Osteoblast (primary cell): ENCODE data around the gene PPP2R5B. TPM values are rescaled to one million over a fixed set of nuclear protein-coding genes. Genes with fewer than 3 reads are reported as not detected.
A peak's percentile ranks its signal among the peaks of the same experiment; 100 is the strongest.

Experiments
- DNase-seq: peaks from one replicate; pipeline ENCODE4 v3.0.0; 2011; ENCODE audit warnings: low spot score, mixed read lengths; ENCODE audit not compliant: insufficient read length; ENCODE audit errors: missing footprints
- H2AFZ ChIP-seq: 2 replicates; pipeline ENCODE4 v1.6.0; 2011; ENCODE audit warnings: mild to moderate bottlenecking, low read length
- H3K27ac ChIP-seq: 2 replicates; pipeline ENCODE4 v1.5.1; 2011; ENCODE audit warnings: mild to moderate bottlenecking, low read depth, low read length, moderate library complexity
- H3K27me3 ChIP-seq: 2 replicates; pipeline ENCODE4 v1.6.0; 2012; ENCODE audit warnings: mild to moderate bottlenecking, control low read depth, inconsistent platforms, low read length, moderate library complexity; ENCODE audit not compliant: insufficient read depth
- H3K36me3 ChIP-seq: 2 replicates; pipeline ENCODE4 v1.5.1; 2011; ENCODE audit warnings: mild to moderate bottlenecking, low read length, control low read depth, moderate library complexity; ENCODE audit not compliant: insufficient read depth
- H3K4me1 ChIP-seq: 2 replicates; pipeline ENCODE4 v1.5.1; 2011; ENCODE audit warnings: mild to moderate bottlenecking, low read length, control low read depth, moderate library complexity; ENCODE audit not compliant: insufficient read depth
- H3K4me2 ChIP-seq: 2 replicates; pipeline ENCODE4 v1.6.0; 2011; ENCODE audit warnings: mild to moderate bottlenecking, low read length; ENCODE audit not compliant: insufficient read depth
- H3K4me3 ChIP-seq: fragments of 200-600 bp; sonication (generic); 3 replicates; pipeline ENCODE4 v1.5.1; 2012; ENCODE audit warnings: mild to moderate bottlenecking, low read length, inconsistent platforms; ENCODE audit not compliant: insufficient read depth
- H3K79me2 ChIP-seq: 2 replicates; pipeline ENCODE4 v1.6.0; 2012; ENCODE audit warnings: mild to moderate bottlenecking, low read length, control low read depth, inconsistent platforms; ENCODE audit not compliant: insufficient read depth
- H3K9me3 ChIP-seq: 2 replicates; pipeline ENCODE4 v1.5.1; 2011; ENCODE audit warnings: low read depth, low read length, control low read depth
- H4K20me1 ChIP-seq: 2 replicates; pipeline ENCODE4 v1.6.0; 2012; ENCODE audit warnings: mild to moderate bottlenecking, low read length, control low read depth; ENCODE audit not compliant: insufficient read depth
- CTCF ChIP-seq: IDR thresholded peaks from 2 replicates; pipeline ENCODE4 v1.5.1; 2011; ENCODE audit warnings: mild to moderate bottlenecking, low read depth, low read length, moderate library complexity; ENCODE audit errors: extremely low read depth
- total RNA-seq: library from RNA; depleted of rRNA; stranded (reverse); fragments of >200 nt; gene quantifications from 2 replicates; pipeline ENCODE4 v1.2.3, GENCODE V29; 2012

Gene PPP2R5B
- total RNA-seq, 1 donor, result 6.2 TPM

DNA sequence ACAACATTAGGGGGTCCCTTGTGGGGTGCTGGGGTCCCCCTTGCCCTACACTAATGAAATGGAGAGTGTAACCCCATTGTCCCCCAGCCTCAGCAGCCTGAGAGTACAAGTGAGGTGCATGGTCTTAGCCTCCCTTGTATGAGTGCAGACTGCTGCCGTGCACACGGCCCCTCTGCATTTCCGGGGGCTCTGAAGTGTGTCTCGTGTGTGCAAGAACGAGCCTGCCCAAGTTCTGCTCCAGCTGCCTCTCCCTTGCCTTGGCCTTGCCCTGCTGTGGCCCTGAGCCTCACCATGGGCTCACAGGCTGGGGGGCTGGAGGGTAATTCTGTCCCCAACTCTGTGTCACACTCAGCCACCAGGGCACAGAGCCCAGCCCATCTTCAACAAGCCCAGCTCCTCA is 40.9 kb upstream of the PPP2R5B start:
- TF ChIP-seq CTCF, result no peak
- H3K4me3 ChIP-seq, result no peak overlapping the region
- H2AFZ ChIP-seq, result no peak overlapping the region
- H3K27me3 ChIP-seq, result no peaks in the 10 kb centered on the region
- no peak overlapping the region for H3K27ac ChIP-seq
- no peak overlapping the region for H3K4me2 ChIP-seq
- no peaks in the 10 kb centered on the region for H3K36me3 ChIP-seq
- H3K9me3 ChIP-seq, result no peaks in the 10 kb centered on the region
- peaks cover 30% of the 10 kb centered on the region for H3K4me1 ChIP-seq
- no peaks in the 10 kb centered on the region for H4K20me1 ChIP-seq
- H3K79me2 ChIP-seq, result no peaks in the 10 kb centered on the region
- no peak for DNase-seq

- Histone ChIP-seq H3K9me3 (no peaks in the 10 kb centered on the region), H3K79me2 (no peaks in the 10 kb centered on the region), H3K4me3 (no peak overlapping the region), H4K20me1 (no peaks in the 10 kb centered on the region), H3K4me1 (peaks cover 28% of the 10 kb centered on the region), H3K4me2 (no peak overlapping the region), H3K36me3 (no peaks in the 10 kb centered on the region), H3K27ac (no peak overlapping the region), H3K27me3 (no peaks in the 10 kb centered on the region), H2AFZ (no peak overlapping the region)
- no peak for TF ChIP-seq CTCF
- no peak for DNase-seq
Observed at GRCh38 chr11:64884019-64884418, 40.5 kb upstream of the PPP2R5B start.

- no peaks in the 10 kb centered on the region for H3K9me3 ChIP-seq
- H2AFZ ChIP-seq, result no peak overlapping the region
- no peak overlapping the region for H3K4me3 ChIP-seq
- DNase-seq, result peak; percentile 96
- H3K27me3 ChIP-seq, result no peaks in the 10 kb centered on the region
- H4K20me1 ChIP-seq, result no peaks in the 10 kb centered on the region
- H3K4me2 ChIP-seq, result peak overlapping the region; percentile 5
- H3K79me2 ChIP-seq, result no peaks in the 10 kb centered on the region
- no peak for TF ChIP-seq CTCF
- peaks cover 13% of the 10 kb centered on the region for H3K4me1 ChIP-seq
- H3K36me3 ChIP-seq, result no peaks in the 10 kb centered on the region
- peak overlapping the region; percentile 80 for H3K27ac ChIP-seq
Observed at GRCh38 chr11:64885367-64886286, 38.9 kb upstream of the PPP2R5B start.

DNA sequence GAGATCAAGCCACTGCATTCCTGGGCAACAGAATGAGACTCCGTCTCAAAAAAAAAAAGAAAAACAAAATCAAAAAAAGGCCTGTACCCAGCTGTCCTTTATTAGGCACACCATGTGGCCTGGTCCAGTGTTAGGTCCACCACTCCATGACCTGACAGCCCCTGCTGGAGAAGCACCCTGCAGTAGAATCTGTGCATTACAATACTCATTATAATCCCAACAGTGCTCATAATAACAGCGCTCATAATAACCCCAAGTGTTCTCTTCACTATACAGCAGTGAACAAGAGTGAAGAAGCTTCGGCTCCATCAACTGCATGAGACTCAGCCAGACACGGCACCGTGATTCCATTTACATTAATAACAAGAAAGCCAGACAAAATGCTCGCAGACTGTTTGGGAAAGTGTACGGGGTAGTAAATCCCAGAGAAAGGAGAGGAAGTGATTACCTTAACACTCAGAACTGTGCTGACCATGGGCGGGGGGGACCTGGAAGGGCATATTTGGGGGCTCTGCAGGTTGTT is 37.2 kb upstream of the PPP2R5B start:
- peak overlapping the region; percentile 33 for H3K27ac ChIP-seq
- peaks cover 10% of the 10 kb centered on the region for H3K4me1 ChIP-seq
- no peaks in the 10 kb centered on the region for H3K79me2 ChIP-seq
- H4K20me1 ChIP-seq, result no peaks in the 10 kb centered on the region
- no peak overlapping the region for H3K4me3 ChIP-seq
- peak overlapping the region; percentile 88 for H2AFZ ChIP-seq
- no peaks in the 10 kb centered on the region for H3K36me3 ChIP-seq
- no peak for DNase-seq
- no peaks in the 10 kb centered on the region for H3K27me3 ChIP-seq
- no peaks in the 10 kb centered on the region for H3K9me3 ChIP-seq
- TF ChIP-seq CTCF, result no peak
- peak overlapping the region; percentile 74 for H3K4me2 ChIP-seq
